ENCODE data around the gene FMOD.

The FMOD gene

DNA sequence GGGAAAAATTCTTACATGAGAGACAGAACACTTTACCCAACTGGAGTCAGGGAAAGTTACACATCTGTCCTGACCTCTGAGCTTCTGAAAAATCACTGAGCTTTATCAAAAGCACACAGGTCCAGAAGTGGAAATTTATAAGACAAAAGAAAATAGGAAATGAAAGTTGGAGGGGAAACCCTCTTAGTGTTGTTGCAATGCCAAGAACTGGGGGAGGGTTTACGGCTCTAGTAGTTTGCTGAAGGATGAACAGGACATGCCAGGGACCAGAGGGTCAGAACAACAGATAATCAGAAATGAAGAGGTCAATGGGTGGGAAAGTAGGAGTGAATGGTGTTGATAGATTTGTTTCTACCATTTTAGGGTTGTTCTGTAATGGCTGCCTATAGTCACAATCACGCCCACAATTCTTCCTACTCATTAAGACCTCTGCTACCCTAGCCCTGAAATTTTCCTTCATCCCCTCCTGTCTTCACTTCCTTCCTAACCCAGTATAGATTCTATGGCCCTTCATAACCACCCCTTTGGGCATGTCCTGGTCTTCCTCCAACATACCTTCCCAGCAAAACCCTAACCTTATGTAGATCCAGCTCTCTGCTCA lies 30.3 kb upstream of the FMOD start:
- DNase-seq (ENCODE audit: low read depth, low spot score): no peak
- no peak overlapping the region for H3K4me3 ChIP-seq (ENCODE audit: low read depth, low read length)
- in situ Hi-C loops (cut with HindIII; ENCODE audit: low sequenced_read_pairs): no loop called here
- TF ChIP-seq, protein P1, sequence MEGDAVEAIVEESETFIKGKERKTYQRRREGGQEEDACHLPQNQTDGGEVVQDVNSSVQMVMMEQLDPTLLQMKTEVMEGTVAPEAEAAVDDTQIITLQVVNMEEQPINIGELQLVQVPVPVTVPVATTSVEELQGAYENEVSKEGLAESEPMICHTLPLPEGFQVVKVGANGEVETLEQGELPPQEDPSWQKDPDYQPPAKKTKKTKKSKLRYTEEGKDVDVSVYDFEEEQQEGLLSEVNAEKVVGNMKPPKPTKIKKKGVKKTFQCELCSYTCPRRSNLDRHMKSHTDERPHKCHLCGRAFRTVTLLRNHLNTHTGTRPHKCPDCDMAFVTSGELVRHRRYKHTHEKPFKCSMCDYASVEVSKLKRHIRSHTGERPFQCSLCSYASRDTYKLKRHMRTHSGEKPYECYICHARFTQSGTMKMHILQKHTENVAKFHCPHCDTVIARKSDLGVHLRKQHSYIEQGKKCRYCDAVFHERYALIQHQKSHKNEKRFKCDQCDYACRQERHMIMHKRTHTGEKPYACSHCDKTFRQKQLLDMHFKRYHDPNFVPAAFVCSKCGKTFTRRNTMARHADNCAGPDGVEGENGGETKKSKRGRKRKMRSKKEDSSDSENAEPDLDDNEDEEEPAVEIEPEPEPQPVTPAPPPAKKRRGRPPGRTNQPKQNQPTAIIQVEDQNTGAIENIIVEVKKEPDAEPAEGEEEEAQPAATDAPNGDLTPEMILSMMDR (IDR thresholded peaks at IDR 0.05; ENCODE audit: low read depth, low read length): no peak

DNA sequence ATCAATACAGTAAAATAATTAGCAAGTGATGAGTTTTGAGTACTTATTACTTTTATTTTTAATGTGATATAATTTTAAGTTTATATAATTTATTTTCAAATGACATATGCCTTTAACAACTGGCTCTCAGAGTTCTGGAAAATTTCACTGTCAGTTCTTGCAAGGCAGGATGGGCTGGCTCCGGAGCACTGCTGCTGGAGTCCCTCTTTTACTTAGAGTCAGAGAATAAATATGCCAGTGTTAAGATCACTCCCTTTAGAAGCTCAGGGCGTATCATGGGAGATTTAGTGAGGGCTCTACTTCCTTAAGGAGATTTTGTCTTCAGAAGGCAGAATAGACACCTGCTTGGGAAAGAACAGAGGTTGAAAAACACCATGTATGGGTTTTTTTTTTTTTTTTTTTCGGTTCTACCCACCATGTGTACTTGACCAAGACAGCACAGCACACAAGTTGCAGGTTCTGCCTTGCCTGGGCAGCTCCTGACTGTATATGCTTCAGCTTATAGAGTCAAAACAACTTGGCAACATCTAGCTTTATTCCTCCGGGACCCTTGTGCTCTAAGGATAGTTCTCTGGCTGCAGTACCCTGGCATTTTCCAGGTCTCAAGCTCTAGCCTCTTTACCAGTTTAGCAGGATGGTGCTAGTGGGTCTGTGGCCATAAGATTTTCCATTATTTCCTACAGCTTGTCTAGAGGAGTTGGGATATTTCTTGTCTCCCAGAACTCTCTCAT lies 29.7 kb upstream of the FMOD start:
- no peak overlapping the region for H3K4me3 ChIP-seq (ENCODE audit: low read depth, low read length)
- TF ChIP-seq, protein P1 (IDR thresholded peaks at IDR 0.05; ENCODE audit: low read depth, low read length): no peak
- in situ Hi-C loops (cut with HindIII; ENCODE audit: low sequenced_read_pairs): no loop called here
- DNase-seq (ENCODE audit: low read depth, low spot score): no peak

DNA sequence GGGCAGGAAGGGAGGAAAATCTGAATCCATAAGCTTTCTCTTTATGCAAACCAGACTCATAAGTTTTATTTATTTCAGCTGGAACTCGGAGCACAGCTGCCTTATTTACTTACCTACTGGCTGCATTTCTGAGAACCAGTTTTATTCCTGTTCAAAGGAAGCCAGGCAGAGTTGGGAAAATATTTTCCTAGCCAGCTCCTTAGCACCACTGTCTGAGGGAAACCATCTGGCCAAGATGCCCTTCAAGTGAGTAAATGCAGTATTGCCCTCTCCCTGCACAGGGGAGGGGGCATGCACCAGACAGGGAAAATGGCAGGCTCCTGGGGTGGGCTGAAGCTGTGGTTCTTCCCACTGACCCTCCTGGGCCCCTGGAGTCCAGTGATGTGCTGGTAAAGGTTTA lies 28.9 kb upstream of the FMOD start:
- DNase-seq (ENCODE audit: low read depth, low spot score): no peak
- in situ Hi-C loops (cut with HindIII; ENCODE audit: low sequenced_read_pairs): no loop called here
- H3K4me3 ChIP-seq (ENCODE audit: low read depth, low read length): no peak overlapping the region
- TF ChIP-seq, protein P1 (IDR thresholded peaks at IDR 0.05; ENCODE audit: low read depth, low read length): no peak

DNA sequence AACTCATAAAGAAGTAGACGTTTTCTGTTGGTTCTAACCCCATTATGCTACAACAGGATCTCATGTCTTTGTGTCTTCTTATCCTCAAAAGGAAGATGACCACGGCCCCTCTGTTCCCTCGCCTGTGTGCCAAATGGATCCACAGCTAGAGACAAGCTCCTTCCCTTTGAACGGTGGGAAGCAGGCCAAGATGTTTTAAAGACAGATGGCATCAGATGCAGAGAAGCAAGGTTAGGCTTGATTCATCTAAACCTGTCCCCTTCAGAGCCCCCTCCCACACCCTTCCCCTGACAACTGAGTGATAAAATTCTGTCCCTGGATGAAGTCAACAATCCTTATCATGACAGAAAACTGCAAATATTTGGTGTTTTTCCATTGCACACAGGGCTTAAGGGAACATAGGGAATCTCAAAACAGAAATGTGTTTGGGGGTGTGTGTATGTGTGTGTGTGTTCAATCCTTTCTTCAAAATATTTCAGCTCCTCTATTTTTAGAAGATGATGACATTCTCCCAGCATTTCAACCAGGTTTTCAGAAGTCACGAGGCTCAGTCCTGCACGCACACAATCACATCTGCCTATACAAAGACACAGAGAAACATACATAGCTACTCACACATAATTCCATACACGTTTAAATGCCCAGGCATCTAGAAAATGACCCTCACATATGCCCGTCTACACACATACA lies 27.8 kb upstream of the FMOD start:
- in situ Hi-C loops (cut with HindIII; ENCODE audit: low sequenced_read_pairs): no loop called here
- no peak for DNase-seq (ENCODE audit: low read depth, low spot score)
- TF ChIP-seq, protein P1 (IDR thresholded peaks at IDR 0.05; ENCODE audit: low read depth, low read length): no peak
- H3K4me3 ChIP-seq (ENCODE audit: low read depth, low read length): no peak overlapping the region

DNA sequence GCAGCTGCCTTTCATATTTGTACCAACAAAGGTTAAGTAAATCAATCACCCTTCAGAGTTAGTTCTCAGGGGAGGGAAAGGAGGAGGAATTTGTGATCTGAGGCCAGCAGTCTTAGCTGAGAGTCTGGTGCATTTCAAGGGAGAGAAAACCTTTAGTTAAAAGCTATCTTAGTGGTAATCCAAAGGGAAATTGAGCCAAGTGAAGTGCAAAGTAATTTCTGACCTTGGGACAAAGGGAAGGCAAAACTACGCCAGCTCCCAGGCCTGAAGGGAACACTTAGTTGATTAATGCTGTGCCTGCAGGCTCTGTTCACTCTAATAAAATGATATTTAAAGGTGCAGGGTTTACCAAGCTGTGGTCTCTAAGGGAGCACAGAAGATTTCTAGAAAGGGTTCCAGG lies 23.1 kb upstream of the FMOD start:
- in situ Hi-C loops (cut with HindIII; ENCODE audit: low sequenced_read_pairs): no loop called here
- H3K4me3 ChIP-seq (ENCODE audit: low read depth, low read length): no peak overlapping the region
- no peak for DNase-seq (ENCODE audit: low read depth, low spot score)
- TF ChIP-seq, protein P1 (IDR thresholded peaks at IDR 0.05; ENCODE audit: low read depth, low read length): no peak

DNA sequence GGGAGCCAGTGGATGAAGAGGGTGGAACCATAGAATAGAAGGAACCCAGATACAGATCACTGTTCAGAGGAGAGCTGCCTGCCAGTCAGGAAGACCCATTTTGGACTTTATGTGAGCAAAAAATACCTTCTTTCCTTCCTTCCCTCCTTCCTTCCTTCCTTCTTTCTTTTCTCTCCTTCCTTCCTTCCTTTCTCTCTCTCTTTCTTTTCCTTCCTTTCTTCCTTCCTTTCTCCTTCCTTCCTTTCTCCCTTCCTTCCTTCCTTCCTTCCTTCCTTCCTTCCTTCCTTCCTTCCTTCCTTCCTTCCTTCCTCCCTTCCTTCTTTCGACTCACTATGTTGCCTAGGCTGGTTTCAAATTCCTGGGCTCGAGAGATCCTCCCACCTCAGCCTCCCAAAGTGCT lies 22.1 kb upstream of the FMOD start:
- in situ Hi-C loops (cut with HindIII; ENCODE audit: low sequenced_read_pairs): no loop called here
- DNase-seq (ENCODE audit: low read depth, low spot score): no peak
- H3K4me3 ChIP-seq (ENCODE audit: low read depth, low read length): no peak overlapping the region
- TF ChIP-seq, protein P1 (IDR thresholded peaks at IDR 0.05; ENCODE audit: low read depth, low read length): no peak
